ENCODE results near the gene KDM4C. TPM values are rescaled to one million over a fixed set of nuclear protein-coding genes. Genes with fewer than 3 reads are reported as not detected.
"Not testable (repeated sequence)": the region's sequence is repeated elsewhere in the genome, so short reads cannot be mapped to it uniquely, and the experiment has no call there.

The KDM4C gene
- polyA plus RNA-seq, 5 donors = 9.9 to 18.3 (median 15.6) TPM

DNA sequence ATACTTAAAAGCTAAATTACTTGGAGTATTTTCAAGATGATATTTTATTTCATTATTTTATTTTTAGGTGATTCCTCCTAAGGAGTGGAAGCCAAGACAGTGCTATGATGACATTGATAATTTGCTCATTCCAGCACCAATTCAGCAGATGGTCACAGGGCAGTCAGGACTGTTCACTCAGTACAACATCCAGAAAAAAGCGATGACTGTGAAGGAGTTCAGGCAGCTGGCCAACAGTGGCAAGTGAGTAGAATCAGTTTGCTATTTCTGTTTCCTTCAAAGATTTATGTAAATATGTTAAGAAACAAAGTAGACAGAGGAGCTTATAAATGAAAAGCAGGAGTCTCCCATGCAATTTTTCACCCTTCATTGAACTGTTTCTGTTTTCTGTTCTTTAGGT lies 47.8 kb downstream of the KDM4C start:
- no peak for DNase-seq

DNA sequence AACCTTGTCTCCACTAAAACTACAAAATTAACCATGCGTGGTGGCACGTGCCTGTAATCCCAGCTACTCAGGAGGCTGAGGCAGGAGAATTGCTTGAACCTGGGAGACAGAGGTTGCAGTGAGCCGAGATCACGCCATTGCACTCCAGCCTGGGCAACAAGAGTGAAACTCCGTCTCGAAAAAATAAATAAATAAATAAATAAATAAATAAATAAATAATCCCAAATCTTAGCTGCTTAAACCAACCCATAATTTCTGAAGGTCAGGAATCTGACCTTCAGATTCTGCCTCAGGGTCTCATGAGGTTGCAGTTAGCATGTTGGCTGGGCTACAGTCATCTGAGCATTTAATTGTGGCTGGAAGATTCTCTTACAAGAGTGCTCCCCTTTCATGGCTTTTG lies 48.5 kb downstream of the KDM4C start:
- not testable (repeated sequence) for DNase-seq

DNA sequence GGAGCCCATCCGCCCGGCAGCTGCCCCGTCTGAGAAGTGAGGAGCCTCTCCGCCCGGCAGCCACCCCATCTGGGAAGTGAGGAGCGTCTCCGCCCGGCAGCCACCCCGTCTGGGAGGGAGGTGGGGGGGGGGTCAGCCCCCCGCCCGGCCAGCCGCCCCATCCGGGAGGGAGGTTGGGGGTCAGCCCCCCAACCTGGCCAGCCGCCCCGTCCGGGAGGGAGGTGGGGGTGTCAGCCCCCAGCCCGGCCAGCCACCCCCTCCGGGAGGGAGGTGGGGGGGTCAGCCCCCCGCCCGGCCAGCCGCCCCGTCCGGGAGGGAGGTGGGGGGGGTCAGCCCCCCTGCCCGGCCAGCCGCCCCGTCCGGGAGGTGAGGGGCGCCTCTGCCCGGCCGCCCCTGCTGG lies 49.9 kb downstream of the KDM4C start:
- not testable (repeated sequence) for DNase-seq

DNA sequence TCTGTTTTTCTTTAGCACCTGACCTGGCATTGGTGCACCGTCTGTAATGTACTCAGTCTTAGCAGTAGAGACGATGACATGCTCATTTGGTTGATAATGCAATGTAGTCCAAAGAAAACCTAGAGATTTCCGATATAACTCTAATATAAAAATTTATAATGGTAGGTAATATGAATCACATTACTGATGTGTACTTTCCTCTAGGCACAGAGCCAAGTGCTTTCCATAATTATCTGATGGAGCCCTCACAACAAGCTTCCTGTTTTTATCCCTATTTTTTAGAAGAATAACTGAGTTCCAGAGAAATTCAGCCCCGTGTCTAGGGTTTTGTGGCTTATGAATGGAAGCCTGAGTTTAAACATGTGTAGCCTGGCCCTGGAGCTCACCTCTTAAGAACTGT lies 53.7 kb downstream of the KDM4C start:
- DNase-seq = no peak

DNA sequence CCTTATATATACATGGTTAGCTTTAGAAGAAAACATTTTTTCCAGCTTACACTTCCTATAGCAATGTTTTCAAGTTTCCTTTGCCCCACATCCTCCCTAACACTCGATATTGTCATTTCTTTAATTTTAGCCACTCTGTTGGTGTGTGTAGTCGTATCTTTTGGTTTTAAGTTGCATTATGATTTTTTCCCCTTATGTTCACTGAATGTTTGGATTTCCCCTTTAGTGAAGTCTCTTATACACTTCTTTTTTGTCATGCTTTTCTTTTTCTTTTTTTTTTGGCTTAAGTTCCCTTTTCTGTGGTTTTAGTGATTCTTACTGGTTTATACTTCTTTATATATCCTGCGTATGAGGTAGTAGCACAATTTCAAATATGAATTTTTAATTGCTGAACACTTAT lies 58.8 kb downstream of the KDM4C start:
- no peak for DNase-seq

DNA sequence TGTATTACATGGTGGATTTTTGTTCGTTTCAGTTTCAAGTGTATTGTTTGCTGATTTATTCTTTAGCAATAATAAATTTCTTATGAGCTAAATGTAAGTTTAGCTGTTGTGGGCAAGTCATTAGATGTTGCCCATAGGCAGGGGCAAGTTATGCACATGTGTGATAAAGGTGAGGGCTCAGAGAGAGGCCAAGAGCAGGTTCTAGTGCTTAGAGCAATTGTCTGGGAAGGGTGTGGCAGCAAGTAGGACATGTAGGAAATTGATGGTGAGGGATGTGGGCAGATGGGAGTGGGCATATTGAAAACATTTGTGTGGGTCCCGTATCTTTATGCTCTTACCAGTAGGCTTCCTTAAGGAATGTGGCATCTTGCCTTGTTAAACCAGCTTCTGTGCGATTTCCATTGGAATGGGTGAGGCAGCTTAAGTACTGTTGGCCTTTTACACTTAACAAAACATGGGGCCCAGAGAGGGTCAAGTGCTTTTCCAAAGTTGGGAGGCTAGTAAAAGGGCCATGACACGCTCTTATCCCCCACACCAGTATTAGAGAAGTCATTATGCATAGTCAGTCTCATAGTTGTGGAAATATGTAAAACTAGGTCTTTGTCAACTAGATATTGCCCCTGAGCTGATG lies 60.6 kb downstream of the KDM4C start:
- no peak for DNase-seq

DNA sequence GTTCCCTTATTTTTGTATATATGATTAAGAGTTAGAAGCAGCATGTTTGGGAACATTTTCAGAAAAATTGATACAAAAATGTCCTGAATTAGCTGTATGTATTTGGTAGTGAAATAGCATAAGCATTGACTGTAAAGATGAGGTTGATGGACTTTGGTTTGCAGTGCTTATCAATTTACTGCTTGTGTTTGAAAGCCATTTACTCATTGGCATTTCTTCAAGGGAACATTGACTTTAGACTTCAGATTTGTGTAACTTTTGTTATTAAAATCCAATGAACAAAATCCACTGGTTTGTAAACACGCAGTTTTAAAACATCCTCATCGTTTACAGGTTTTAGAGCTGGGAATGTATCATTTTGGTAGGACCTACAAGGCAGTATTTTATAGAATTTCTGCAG lies 61.3 kb downstream of the KDM4C start:
- no peak for DNase-seq

DNA sequence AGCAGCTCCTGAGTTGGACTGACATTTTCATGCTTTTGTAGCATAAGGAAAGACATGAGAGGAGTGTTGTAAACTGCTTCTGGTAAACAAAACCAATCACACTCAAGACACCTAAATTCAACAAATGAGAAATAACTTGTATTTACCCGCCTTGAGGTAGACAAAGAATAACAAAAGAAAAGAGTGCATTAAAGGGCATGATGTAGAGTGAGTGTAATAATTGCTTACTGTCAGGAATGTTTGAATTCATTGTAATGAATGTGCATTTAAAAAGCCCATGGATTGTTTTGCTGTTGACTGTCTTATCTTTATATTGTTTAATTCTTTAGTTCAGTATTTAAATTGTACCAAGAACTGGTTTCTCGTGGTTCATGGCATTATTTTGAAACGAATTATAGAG lies 61.8 kb downstream of the KDM4C start:
- no peak for DNase-seq

DNA sequence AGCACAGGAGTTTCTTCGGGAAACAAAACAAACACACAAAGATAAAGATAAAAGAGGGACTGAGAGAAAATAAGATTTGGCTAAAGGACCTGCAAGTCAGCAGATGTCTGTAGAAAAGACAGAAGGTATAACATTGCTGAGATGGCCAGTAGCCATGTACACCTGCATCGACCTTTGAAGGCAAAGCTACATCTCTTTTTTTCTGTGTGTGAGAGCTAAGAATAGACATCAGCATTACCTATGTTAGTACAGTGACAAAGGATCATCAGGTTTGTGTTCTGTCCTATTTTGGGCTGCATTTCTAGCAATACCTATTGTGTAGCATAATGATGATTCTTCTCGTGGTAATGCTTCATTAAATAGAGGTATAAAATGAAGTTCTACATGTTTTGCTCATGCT lies 64.9 kb downstream of the KDM4C start:
- DNase-seq = no peak

DNA sequence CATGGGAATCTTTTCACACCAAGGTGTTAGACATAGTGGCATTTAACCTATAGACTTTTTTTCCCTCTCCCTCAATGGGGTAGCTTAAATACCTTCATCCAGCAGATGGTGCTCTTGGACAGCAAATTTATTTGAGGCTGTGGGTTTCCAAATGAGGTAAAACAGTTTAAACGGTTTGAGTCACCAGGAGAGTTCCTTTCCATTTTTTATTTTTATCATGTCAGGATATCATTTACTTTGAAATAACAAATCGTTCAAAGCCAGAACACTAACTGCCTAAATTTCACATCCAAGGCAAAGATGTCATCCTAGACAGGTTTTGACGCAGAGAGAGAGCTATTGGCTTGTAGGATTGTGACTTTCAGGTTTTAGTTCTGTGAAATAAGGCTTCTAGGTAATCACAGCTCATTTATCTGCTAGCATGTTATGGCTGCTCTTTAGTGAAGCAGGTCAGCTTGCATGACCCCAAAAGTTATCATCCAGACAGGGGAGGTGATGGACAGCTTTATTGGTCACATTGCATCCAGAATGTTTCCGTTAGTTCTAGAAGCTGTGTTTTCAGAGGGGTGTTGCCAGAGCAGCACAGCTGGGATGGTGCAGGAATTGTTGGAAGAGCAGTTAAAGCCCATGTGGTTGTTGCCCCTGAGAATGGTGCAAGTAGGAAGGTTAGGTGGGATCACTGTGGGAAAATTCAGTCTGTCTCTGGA lies 69.8 kb downstream of the KDM4C start:
- DNase-seq = peak; percentile 36 to 41

DNA sequence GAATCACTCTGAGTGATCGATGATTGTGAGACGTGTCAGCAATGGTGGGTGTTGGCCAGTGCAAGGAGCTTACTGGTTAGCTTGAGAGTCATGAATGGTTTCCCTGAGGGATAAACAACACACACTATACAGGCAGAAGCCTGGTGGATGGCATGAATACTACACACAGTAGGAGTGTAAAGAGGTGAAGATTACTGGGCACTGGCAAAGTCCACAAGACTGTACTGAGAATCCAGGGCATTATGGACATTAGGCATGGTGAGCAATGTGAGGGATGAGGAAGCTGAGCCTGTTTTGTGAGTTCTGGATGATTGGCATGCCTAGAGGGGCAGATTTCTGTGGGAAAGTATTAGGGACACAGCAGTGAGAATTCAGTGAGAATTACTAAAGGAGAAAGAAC lies 71.3 kb downstream of the KDM4C start:
- no peak for DNase-seq

DNA sequence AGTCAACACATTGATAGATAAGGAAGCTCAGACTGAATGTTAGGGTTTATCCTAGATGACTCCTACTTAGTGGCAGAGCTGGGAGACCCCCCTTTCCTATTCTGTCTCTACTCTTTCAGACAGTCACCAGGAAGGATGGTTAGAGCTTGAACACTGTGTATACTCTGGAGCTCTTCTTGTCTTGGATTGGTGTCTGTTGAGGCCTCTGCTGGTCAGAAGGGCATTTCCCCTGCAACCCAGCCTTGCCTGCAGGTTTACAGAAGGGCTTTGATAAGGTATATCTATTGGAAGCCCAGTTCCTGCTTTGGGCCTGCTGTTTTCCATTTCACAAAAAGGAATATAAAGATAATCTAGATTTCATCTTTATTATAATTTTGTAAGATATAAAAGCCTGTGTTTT lies 71.8 kb downstream of the KDM4C start:
- DNase-seq = no peak

DNA sequence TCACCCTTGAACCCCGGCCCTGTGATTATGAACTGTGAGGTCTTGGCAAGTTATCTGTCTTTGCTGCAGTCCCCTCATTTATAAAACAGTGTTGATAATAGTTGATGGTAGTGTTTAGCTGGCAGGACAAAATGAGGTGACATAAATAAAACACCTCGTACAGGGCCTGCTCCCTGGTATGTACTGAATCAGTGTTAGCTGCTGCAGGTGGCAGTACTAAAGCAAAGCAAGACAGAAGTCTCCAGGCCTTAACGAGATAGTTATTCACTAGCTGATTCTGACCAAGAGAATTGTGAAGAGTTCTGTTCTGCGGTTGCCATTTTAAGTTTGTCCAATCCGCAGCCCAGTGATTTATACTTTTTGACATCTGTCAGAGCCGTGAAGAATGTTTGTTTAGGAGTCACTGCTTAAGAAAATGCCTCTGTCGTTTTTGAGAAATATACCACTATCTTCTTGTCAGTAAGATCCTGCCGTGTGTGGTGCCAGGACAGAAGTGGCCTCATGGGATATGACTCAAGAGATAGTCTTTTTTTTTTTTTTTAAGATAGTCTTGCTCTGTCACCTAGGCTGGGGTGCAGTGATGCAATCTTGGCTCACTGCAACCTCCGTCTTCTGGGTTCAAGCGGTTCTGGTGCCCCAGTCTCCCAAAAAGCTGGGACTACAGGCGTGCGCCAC lies 75.9 kb downstream of the KDM4C start:
- DNase-seq = no peak

DNA sequence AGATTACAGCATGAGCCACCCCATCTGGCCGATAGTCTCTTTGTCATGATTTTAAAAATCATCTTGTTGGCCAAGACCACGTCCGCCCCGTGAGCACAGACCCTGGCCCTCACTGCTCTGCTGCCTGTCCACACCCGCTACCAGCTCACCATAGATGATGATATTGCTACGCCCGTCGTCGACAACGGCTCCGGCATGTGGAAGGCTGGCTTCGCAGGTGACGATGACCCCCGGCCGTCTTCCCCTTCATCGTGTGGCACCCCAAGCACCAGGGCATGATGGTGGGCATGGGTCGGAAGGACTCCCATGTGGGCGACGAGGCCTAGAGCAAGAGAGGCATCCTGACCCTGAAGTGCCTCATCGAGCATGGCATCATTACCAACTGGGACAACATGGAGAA lies 76.5 kb downstream of the KDM4C start:
- no peak for DNase-seq

DNA sequence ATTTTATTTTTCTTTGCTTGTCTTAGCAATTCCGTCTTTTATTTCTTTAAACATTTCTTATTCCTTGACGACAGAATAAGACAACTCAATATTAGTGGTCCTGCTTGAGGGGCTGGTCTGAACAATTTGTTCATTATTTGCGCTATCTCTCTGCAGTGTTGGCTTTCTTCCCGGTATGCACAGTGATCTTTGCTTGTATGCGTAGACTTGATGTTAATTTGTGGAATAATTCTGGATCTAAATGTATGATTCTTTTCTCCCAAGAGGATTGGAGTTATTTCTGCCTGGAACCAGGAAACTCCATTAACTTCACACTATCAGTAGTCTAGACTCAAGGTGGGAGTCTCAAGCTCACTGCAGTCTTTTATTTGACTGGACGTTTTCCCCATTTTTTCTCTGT lies 80.4 kb downstream of the KDM4C start:
- no peak for DNase-seq

DNA sequence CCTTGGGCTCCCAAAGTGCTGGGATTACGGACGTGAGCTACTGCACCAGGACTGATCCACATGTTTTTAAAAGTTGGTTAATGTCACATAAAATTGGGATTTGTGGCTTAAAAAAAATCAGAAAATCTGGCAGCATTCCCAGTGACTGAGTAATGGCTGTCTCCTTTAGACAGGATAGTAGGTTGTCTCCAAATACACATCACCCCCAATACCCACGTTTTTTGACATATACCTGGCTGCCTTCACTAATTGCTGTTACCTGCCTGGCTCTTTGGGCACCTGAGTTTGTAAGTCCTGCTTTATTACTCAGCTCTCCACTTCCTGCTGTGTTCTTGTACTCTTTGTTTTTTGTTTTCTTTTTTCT lies 84.8 kb downstream of the KDM4C start:
- DNase-seq = no peak

DNA sequence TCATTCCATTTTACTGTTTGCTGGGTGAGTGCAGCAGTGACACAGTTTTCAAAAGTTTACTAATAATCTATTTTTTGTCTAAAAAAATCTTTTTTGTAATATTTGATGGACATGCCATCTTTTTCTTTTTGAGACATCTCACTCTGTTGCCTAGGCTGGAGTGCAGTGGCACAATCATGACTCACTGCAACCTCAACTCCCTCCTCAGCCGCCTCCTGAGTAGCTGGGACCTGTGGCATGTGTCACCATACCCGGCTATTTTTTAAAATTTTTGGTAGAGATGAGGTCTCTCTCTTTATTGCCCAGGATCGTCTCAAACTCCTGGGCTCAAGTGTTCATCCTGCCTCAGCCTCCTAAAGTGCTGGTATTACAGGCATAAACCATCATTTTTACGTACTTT lies 86.0 kb downstream of the KDM4C start:
- no peak for DNase-seq

DNA sequence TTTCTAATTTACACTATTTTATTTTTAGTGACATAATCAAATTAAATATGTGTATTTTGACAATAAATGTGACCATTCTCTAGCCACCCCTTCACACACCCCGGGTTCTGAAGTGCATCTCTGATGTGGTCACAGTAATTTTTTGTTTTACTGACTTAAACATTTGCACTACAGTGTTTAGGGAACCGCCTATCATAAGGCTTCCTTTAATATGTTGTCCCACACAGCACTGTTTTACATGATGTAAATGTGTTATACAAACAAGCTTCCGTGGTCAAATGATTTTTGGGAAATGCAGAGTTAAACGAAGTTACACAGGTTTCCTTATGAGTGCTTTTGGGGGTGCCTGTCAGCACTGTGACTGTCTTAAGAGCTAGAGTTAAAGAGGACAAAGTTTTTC lies 86.5 kb downstream of the KDM4C start:
- no peak for DNase-seq

DNA sequence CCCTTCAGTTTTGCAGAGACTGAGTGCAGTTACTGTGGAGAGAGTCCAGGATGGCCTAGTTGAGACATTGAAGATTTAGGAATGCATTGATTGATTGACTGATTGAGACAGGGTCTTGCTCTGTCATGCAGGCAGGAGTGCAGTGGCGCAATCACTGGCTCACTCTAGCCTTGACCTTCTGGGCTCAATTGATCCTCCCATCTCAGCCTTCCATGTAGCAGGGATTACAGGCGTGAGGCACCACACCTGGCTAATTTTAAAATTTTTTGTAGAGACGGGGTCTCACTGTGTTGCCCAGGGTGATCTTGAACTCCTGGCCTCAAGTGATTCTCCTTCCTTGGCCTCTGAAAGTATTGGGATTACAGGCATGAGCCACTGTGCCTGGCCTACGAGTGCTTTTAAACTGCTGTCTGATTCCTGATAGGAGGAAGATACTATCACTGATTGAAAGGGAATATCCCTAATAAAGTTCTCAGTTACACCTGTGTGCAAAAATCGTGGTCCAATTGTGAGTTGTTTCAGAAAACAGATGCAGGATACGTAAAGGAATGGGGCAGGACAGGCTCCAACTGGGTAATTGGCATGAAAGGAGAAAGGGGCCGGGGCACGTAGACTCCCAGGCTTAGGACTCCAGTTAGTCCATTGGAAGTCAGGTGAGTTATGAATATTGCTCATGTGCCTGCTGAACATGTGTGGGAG lies 87.5 kb downstream of the KDM4C start:
- no peak for DNase-seq

DNA sequence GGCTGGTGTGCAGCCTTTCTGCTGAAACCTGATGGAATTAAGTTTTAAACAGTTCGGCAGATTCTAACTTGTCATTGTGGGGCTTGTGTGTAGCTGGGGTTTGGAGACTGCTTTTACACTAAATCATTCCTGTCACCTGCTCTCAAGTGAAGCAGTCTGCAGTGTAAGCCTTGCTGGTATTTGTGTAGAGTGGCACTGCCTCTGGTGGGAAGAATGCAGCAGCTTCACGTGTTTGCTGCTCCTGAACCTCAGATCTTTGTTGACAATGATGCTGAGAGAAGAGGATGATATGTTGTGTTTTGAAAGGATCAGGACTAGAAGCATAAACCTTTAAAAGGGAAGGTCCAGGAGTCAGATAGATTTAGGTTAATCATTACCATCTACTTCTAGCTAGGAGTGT lies 88.1 kb downstream of the KDM4C start:
- DNase-seq = no peak

DNA sequence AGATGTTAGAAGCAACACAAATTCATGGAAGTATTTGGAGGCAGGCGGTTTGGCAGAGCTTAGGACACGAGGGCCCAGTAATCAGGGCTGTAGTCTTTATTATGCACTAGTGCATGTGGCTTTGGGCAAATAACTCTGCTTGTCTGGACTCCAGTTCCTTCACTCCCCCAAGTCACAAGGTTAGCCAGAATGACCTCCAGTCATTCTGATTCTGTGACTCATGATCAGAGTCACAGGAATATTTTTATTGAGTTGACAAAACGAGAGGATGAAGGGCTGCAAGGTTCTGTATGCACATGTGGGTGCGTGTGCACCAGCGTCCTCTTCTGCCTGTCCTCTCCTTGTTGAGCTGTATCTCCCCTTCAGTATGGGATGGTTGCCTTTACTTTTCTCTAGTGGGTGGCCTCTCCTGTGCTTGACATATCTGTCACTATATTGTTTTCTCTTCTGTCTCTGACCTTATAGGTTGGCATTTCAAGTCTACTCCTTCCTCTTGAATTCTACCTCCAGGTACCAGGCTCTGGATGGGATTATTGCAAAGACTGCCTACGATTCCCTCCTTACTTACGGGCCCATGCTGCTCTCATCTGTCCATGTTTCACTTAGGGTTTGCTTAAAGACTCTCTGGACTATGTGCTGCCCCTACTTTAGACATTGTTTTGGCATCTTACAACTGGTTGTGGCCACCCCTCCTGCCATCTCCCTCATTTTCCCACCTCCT lies 94.6 kb downstream of the KDM4C start:
- DNase-seq = no peak

DNA sequence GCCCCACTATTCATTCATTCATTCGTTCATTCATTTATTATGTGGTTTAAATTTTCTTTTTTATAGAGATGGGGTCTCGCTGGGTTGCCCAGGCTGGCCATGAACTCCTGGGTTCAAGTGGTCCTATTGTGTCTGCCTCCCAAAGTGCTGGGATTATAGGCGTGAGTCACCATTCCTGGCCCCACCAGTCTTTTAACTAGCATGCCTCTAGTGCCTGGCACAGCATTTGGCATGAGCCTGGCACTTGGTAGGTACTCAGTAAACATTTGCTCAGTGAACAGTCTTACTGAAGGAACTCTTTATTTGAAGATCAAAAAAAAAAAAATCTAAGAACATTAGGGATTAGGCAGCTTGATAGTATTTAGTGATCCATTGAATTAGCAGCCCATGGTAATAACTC lies 98.1 kb downstream of the KDM4C start:
- no peak for DNase-seq
